Fibroblast of skin of right quadriceps (primary cell): Measurements from ENCODE around the gene RPL18A.

Experiments
- DNase-seq: peaks from one replicate; pipeline ENCODE4 v3.0.0-alpha.2; 2013

The RPL18A gene

DNA sequence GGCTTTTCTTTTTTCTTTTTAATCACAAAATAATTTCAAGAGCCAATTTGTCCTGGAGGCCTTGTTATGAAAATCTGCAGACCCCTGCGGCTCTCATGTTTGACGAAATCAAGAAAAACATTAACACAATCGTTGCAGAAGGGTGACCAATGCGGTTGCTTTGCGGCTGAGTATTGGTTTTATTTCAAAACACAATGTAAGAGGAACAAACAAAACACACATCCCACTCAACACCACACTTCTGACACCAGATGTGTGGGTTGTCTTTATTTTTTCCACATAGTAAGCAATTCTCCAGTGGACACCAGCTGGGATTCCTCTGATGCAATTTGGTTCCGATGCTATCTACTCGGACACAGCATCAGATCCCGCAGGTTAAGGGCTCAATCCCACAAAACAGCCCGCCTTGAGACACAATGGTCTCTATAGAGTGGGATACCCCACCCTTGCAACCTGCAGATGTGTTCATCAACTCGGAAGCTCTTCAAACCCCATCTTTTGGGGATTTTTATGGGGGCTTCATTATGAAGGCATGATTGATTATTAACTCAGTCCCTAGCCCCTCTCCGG is 51.2 kb downstream of the RPL18A start:
- no peak for DNase-seq
